CD4-positive, alpha-beta T cell treated with Interleukin-21 for 1 hour (primary cell): Measurements from ENCODE around the gene SLC25A40.
"Not testable (repeated sequence)": the region's sequence is repeated elsewhere in the genome, so short reads cannot be mapped to it uniquely, and the experiment has no call there.

Source experiments
- DNase-seq: peaks from one replicate; pipeline ENCODE4 v3.0.0-alpha.2; 2020

SLC25A40 gene

DNA sequence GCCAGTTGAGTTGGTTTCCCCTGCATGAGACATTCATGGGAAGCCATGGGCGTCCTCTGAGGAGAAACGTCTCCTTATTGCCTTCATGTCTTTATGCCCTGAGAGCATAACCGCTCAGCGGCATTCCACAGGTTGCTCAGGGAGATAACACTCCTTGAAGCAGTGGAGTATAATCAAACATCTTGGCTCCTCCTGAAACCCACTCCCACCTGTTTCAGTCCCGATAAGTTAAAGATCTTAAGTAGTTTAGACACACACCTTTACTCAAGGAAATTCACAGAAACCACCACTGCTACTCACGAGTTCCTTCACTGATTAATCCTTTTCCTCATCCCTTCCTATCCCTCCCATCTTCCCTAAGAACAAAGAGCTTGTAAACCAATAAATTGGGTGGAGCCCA lies 9.6 kb downstream of the SLC25A40 start:
- DNase-seq = not testable (repeated sequence)

DNA sequence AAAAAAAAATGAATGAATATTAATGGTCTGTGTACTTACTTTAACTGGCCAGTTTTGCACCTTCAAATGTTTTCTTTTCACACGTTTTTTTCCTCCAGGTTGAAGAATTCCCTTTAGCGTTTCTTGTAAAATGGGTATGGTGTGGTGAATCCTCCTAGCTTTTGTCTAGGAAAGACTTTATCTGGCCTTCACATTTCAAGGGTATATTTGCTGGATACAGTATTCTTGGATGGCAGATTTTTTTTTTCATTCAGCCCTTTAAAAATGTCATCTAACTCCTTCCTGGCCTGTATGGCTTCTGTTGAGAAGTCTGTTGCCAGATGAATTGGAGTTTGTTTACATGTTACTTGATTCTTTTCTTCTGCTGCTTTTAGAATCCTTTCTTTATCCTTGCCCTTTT lies 10.1 kb downstream of the SLC25A40 start:
- no peak for DNase-seq

DNA sequence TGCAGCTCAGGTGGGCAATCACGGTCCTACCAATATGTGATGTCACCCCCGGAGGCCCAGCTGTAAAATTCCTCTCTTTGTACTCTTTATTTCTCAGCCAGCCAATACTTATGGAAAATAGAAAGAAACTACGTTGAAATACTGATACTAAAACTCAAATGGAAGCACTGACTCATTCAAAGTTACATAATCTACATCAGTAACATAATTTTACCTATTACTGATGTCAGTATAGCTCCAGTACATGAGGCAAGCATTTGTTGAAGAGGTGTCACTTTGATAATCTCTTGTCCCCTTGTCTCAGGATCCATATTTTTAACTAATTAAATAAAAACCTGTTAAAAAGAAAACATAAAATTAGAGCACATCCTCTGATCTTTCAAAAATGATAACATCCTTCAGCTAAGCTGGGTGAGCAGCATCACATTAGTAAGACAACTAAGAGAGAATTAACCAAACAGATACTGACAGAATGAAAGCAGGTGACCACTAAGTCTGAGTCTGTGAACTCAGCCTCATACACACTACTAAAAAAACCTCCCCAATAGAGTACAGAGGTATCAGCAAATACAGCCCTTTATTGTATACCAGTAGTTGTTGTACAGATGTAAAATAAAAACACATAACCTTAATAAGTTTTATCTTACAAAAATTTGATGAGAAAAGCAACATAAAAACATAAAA lies 17.6 kb downstream of the SLC25A40 start:
- no peak for DNase-seq

DNA sequence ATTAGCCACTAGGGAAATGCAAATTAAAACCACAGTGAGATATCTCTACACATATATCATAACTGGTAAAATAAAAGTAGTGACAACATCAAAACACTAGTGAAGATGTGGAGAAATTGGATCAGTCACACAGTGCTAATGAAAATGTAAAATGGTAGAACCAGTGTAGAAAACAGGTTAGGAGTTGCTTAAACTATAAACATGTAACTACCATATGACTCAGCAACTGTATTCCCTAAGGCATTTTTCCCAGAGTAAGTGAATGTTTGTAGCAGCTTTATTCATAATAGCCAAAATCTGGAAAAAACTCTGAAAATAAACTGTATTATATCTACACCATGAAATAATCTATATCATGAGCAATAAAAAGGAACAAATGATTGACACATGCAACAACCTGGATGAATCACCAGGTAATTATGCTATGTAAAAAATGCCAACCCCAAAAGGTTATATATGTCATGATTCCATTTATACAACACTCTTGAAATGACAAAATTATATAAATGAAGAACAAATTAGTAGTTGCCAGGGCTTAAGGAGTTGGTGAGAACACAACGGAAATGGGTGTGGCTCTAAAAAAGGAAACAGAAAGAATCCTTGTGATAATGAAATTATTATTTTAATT lies 22.8 kb downstream of the SLC25A40 start:
- peak; percentile 13 for DNase-seq

DNA sequence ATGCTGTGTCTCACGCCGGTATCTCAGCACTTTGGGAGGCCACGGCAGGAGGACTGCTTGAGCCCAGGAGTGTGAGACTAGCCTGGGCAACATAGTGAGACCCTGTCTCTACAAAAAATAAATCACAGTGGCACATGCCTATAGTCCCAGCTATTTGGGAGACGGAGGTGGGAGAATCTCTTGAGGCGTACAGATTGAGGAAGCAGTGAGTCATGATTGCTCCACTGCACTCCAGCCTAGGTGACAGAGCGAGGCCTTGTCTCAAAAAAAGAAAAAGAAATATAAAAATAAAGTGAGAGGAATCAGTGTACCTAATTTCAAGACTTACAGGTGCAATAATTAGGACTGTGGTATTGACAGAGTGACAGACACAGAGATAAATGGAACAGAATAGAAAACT lies 23.9 kb downstream of the SLC25A40 start:
- DNase-seq = no peak

DNA sequence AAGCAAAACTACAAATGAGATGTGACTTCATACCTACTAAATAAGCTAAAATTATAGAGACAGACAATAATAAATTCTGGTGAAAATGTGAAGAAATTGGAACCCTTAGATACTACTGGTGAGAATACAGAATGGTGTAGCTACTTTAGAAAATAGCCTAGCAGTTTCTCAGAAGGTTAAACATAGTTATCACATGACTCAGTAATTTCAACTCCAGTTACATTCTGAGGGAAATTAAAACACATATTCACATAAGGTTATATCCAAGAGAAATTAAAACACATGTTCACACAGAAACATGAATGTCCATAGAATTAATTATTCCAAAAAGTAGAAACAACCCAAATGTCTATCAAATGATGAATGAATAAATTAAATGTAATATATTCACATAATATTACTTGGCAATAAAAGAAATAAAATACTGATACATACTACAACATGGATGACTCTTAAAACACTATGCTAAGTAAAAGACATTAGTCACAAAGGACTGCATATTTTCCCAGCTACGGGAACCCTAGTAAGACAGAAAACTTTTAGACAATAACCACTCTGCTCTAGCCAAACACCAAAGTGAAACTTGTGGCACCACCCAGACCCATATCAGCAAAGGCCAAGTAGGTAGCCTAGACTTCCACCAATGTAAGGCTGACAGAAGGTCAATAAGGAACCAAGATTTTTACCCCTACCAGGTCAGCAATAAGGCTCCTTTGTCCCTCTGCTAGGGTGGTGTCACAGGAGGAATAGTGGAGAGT lies 25.1 kb downstream of the SLC25A40 start:
- DNase-seq = no peak

DNA sequence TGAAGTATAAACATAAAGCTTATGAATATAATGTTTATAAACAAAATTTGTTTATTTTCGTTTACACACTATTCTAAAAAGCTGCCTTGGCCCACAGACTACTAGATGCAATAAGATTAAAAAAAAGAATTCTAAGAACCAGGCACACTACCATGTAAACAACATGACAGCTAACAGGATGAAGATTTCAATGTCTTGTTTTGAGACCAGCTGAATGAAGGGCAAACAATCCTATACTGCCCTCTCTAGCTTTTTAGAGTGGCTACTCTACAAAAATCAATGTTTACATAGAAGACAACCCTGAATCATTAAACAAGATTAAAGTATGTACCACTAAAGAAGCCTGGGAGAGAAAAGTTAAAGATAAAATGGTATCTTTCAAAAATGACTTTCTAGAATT lies 38.6 kb downstream of the SLC25A40 start:
- DNase-seq = no peak

DNA sequence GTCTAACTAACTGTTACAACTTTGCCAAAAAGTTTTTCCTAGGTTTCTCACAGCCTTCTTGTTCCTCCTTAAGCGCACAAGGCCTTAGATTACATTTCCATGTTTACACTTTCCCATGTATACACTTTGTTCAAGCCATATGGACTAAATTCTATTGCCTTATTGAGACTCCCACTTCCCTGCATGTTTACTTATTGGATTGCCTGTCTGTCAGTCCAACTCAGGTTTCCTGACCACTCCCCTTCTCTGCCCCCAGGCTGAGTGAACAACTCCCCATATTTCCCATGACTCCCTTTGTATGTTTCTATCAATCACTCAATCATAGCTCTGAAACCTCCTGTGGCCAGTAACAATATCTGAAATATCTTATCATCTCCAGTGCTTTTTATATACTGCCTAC lies 43.0 kb downstream of the SLC25A40 start:
- no peak for DNase-seq

DNA sequence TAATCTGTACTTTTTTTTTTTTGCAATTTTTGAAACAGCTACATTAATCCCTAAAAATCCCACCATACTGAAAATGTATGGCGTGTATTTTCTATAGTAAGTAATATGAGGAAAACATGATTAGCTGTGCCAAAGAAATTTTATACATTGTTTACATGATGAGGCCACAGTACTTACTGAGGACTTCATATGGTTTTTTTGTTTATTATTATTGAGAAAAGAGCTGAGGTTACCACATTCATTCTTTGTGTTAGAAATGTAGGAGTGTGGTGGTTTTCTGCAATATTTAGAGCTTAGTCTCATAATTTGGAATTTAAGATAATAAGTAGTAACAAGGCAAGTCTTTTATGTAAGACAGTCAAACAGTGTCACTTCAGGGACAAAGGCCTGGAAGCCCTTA lies 45.1 kb downstream of the SLC25A40 start:
- no peak for DNase-seq

DNA sequence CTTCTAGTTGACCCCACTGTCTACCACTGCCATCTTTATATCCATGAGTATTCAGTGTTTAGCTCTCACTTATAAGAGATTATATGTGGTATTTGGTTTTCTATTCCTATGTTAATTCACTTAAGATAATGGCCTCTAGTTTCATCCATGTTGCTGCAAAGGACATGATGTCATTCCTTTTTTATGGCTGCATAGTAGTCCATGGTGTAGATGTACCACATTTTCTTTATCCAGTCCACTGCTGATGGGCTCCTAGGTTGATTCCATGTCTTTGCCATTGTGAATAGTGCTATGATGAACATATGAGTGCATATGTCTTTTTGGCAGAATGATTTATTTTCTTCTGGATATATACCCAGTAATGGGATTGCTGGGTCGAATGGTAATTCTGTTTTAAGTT lies 47.8 kb downstream of the SLC25A40 start:
- not testable (repeated sequence) for DNase-seq

DNA sequence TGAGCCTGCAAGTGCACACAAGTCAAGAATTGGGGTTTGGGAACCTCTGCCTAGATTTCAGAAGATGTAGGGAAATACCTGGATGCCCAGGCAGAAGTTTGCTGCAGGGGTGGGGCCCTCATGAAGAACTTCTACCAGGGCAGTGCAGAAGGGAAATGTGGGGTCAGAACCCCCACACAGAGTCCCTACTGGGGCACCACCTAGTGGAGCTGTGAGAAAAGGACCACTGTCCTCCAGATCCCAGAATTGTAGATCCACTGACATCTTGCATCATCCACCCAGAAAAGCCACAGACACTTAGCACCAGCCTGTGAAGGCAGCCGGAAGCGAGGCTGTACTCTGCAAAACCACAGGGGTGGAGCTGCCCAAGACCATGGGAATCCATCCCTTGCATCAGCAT lies 50.8 kb downstream of the SLC25A40 start:
- DNase-seq = not testable (repeated sequence)

DNA sequence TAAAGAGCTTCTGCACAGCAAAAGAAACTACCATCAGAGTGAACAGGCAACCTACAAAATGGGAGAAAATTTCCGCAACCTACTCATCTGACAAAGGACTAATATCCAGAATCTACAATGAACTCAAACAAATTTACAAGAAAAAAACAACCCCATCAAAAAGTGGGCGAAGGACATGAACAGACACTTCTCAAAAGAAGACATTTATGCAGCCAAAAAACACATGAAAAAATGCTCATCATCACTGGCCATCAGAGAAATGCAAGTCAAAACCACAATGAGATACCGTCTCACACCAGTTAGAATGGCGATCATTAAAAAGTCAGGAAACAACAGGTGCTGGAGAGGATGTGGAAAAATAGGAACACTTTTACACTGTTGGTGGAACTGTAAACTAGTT lies 54.1 kb downstream of the SLC25A40 start:
- DNase-seq = not testable (repeated sequence)

DNA sequence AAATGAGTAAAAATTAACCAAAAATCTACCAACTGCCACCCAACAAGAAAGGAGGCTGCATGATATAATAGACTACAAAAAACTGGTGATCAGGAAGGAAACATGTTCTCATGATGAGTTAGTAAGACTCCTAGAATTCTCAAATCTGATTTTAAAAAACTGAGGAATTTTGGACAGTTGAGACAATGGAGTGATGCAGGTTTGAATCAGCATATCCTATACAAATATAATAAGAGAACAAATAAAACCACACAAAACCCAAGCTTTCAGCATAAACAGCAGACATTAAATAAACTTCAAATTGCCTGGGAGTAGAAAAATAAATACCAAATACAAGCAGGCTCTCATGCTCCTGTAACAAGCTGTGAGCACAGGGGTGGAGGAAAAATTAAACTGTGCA lies 57.8 kb downstream of the SLC25A40 start:
- no peak for DNase-seq

DNA sequence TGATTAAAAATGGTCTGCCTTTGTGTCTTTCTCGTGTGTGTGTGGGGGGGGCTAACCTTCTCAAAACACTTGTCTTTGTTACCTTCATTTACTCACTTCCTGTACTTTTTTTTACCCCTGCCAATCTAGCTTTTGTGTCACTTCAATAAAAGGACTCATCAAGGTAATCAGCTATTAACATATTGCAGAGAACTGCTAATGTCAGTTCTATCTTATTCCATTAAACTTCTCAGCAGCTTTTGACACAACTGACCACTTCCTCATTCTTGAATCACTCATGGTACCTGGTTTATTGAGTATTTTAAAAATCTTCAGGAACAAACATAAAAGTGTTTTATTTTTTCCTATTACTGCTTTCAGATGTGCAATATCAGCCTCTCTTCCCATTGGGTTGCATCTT lies 59.8 kb downstream of the SLC25A40 start:
- no peak for DNase-seq

DNA sequence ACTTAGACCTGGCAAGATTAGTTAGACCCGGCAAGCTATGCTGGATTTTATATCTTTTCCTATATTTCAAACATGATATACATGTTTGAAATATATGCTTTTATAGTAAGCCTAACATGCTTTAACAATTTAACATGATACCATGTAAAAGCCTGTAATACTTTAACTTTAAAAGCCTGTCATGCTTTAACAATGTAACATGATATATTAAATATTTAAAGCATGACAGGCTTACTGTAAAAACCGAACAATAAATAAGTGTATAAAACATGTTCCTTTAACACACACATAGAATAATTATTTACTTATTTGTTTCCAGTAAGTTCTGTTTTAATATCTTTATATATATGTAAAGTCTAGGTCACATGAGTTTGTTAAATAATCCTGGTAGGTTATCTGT lies 65.4 kb downstream of the SLC25A40 start:
- no peak for DNase-seq

DNA sequence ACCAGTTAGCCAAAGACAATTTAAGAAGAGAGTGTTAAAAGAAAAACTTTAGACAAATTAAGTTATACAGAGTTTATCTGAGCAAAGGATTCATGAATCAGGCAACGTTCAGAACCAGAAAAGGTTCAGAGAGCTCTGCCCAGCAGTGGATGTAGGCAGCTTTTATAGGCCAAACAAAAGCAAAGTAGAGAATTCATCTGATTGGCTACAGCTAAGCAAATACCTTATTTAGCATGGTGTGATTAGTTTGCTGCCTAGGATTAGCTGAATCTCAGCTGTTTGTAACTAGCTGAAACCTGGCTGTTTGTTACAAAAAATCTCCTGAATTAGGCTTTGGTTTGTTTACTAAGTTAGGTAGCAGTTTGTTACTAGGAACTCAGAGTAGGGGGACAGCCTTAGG lies 66.0 kb downstream of the SLC25A40 start:
- DNase-seq = no peak

DNA sequence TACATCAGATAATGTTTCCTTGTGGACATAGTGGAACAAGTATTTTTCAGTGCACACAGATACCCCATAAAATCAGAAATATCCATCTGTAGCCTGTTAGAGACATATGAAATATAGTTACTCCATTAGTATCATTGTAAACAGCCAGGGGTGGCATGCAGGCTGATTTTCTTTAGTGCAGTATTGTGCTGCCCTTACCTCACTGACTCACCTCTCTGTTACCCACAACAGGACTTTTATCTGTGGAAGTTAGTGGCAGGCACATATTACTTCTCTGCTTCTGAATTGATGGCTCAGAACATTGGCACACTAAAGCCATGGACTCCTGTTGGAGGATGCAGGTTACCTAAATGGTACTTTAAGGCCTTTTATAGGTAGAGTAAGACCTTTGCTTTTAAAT lies 70.0 kb downstream of the SLC25A40 start:
- DNase-seq = no peak

DNA sequence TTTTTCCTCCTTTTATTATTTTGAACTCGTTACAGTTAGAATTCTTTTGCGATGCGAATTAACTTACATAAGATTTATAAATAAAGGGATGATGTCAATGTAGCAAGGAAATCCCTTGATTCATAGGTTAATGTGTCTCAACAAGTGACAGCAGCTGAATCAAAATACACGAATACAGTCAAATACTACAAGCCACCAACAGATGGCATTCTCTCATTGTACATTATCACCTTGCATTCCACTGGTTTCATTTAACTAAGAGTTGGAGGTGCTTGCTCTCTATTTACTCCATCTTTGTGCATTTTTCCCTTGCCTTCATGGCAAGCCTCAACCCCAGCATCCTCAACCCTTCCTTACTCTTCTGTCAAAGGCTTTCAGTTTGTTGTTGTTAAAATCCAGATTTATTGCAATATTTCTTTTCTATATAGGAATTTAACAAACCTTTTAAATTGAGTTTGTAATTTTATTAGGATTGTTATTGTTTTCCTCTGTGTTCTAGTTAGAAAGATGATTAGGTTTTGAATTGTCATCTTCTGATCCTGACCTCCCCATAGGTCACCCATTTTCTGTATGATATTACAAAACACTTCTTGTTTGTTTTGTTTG lies 78.3 kb downstream of the SLC25A40 start:
- DNase-seq = peak; percentile 62

DNA sequence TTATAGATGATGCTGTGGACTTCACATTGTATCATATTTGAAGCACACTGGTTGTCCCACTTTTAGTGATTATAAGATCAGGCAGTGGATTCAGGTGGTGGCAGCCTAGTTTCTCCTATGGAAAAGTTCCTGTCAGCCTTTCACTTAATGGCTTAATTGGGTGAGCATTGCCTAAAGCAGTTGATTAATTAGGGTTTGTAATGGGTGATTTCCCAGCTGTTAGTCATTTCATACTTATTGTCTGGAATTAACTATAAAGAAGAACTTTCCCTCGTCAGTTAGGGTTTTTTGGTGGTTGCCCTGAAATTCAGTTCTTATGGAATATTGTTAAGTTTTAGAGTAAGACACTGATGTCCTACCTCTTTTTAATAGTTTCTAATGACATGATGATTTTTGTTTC lies 78.8 kb downstream of the SLC25A40 start:
- no peak for DNase-seq

DNA sequence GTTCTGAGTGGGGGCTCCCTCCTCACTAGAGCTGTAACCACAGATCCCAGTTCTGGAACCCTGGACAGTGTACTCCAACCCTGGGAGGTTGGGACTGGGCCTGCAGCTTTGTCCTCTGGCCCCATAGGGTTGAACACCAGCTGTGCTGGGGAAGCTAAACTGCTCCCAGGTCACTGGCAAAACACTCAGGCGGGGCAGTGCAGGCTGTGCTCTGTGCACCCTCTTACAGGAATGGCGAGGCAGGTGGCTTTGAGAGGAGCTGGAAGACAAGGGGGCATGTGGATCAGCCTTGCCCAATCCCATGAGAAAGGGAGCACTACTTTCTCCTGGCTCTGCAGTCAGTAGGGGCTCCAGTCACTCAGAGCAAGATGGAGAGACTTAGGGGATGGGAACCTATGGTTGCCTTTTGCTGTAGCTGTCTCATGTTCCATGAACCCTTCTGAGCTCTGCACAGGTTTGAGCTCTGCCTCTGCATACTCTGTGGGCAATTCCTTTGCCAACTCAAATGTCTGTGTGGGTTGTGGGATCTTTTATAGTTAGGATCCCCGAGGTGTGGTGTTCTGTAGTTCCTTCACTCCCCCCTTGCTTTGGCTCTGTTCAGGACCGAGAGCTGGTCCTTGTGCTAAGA lies 90.7 kb downstream of the SLC25A40 start:
- no peak for DNase-seq

DNA sequence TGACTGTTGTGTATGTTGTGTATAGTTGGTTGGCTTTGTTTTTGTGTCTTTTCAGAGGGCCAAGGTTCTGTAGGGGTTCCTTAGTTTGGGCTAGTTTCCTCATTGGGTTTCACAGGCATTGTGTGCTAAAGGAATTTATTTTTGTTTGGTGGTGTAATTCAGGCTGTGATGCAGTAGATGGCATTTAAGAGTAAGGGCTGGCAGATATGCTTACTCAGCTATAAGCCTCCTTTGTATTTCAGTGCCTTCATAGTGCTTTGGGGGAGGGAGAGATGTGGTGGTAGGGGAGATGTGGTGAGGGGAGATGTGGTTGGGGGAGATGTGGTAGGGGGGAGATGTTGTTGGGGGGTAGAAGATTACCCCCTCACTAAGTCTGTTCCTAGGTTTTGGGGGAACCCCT lies 91.7 kb downstream of the SLC25A40 start:
- DNase-seq = no peak
